T-helper 17 cell (primary cell): ENCODE measurements around the gene ACTBL2. TPM values are rescaled to one million over a fixed set of nuclear protein-coding genes. Genes with fewer than 3 reads are reported as not detected.

Experiments used
- ATAC-seq: fragments of 150-1000 bp; cut with Tn5 transposase; 2 replicates; pipeline ENCODE4 v1.10.0; 2021; ENCODE audit warnings: mild to moderate bottlenecking, moderate library complexity
- DNase-seq, 3 donors: peaks; one replicate each; pipeline versions ENCODE4 v3.0.0 to v3.0.0-alpha.2; 2020 to 2021
- H3K9me3 ChIP-seq: one replicate; pipeline ENCODE4 v1.7.0; 2013; ENCODE audit warnings: low read length, mild to moderate bottlenecking; ENCODE audit not compliant: control insufficient read depth, poor library complexity, severe bottlenecking
- H3K27ac Mint-ChIP-seq: one replicate; pipeline ENCODE4 v1.8.0; 2022; ENCODE audit warnings: mild to moderate bottlenecking, moderate library complexity, mixed read lengths
- H3K27me3 Mint-ChIP-seq: one replicate; pipeline ENCODE4 v1.8.0; 2022; ENCODE audit warnings: mixed read lengths
- H3K36me3 Mint-ChIP-seq: one replicate; pipeline ENCODE4 v1.8.0; 2022; ENCODE audit warnings: low read depth, mixed read lengths
- H3K4me1 Mint-ChIP-seq: one replicate; pipeline ENCODE4 v1.8.0; 2022; ENCODE audit warnings: mild to moderate bottlenecking, mixed read lengths
- H3K4me3 Mint-ChIP-seq: one replicate; pipeline ENCODE4 v1.8.0; 2022; ENCODE audit warnings: mild to moderate bottlenecking, moderate library complexity, mixed read lengths
- total RNA-seq, 4 donors: library from RNA in 2 of 4; stranded (reverse) in 2 of 4; gene quantifications; one replicate each; pipeline ENCODE4 v1.2.3 and lab custom pipeline; 2022 to 2026

Gene ACTBL2
- total RNA-seq, 2 donors from 2014 or later: not detected

GRCh38 chr5:57504357-57504756 is 21.7 kb upstream of the ACTBL2 start:
- no peaks in the 10 kb centered on the region for H3K4me1 Mint-ChIP-seq
- ATAC-seq: no peak
- H3K36me3 Mint-ChIP-seq: peaks cover 2% of the 10 kb centered on the region
- H3K4me3 Mint-ChIP-seq: no peak overlapping the region
- no peak overlapping the region for H3K27ac Mint-ChIP-seq
- DNase-seq: no peak
- no peaks in the 10 kb centered on the region for H3K9me3 ChIP-seq
- H3K27me3 Mint-ChIP-seq: peaks cover 27% of the 10 kb centered on the region

- no peak overlapping the region for H3K4me3 Mint-ChIP-seq
- no peak for DNase-seq
- peaks cover 2% of the 10 kb centered on the region for H3K36me3 Mint-ChIP-seq
- H3K27me3 Mint-ChIP-seq: peaks cover 26% of the 10 kb centered on the region
- no peak for ATAC-seq
- no peaks in the 10 kb centered on the region for H3K9me3 ChIP-seq
- H3K27ac Mint-ChIP-seq: peak overlapping the region; percentile 74
- no peaks in the 10 kb centered on the region for H3K4me1 Mint-ChIP-seq
Measured at GRCh38 chr5:57503433-57503832, 20.8 kb upstream of the ACTBL2 start.

GRCh38 chr5:57501414-57502201 is 19.0 kb upstream of the ACTBL2 start:
- DNase-seq: no peak
- H3K4me3 Mint-ChIP-seq: no peak overlapping the region
- peaks cover 5% of the 10 kb centered on the region for H3K4me1 Mint-ChIP-seq
- H3K27ac Mint-ChIP-seq: no peak overlapping the region
- no peak for ATAC-seq
- peaks cover 23% of the 10 kb centered on the region for H3K27me3 Mint-ChIP-seq
- H3K36me3 Mint-ChIP-seq: peaks cover 2% of the 10 kb centered on the region
- no peaks in the 10 kb centered on the region for H3K9me3 ChIP-seq

DNA sequence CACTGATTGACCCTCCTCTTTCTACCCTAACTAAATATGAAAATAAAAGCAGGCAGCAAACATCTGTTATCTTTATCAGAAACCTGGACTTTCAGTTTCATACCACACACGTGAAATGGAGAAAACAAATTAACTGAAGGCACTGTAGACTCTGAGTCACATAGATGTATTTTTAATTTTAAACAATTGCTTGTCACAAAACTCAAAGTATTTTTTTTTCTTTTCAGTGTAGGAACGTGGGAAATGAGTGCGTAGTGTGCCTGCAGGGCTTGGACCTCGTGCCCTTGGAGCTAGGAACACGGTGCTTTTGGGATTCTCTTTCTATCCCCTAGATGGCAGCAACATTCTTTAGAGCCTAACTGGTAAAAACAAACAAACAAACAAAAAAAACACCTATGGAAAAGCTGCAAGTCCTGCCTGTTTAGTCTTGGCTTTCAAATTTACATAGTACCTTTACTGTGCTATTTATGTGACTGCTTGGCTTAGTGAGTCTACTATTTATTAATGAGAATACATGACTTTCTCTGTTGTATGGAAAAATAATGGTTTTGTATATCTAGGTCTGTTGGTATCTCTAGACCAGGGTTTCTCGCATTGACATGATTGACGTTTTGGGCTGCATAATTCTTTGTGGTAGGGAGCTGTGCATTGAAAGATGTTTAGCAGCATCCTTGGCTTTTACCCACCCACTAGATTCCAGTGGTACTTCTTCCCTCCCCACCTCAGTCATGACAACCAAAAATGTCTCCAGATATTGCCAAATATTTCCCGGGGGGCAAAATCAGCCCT is 16.8 kb upstream of the ACTBL2 start:
- Mint-ChIP-seq H3K27ac (peak overlapping the region; percentile 70), H3K4me1 (peaks cover 18% of the 10 kb centered on the region), H3K4me3 (peak overlapping the region; percentile 65), H3K27me3 (peaks cover 17% of the 10 kb centered on the region), H3K36me3 (peaks cover 2% of the 10 kb centered on the region)
- peak; percentile 63 for ATAC-seq
- H3K9me3 ChIP-seq: no peaks in the 10 kb centered on the region
- DNase-seq: no peak

GRCh38 chr5:57497733-57498132 is 15.1 kb upstream of the ACTBL2 start:
- ATAC-seq: no peak
- Mint-ChIP-seq H3K27ac (no peak overlapping the region), H3K4me3 (no peak overlapping the region), H3K27me3 (no peaks in the 10 kb centered on the region), H3K4me1 (peaks cover 21% of the 10 kb centered on the region), H3K36me3 (no peaks in the 10 kb centered on the region)
- DNase-seq: no peak
- H3K9me3 ChIP-seq: no peaks in the 10 kb centered on the region

GRCh38 chr5:57495285-57496086 is 12.9 kb upstream of the ACTBL2 start:
- no peak for DNase-seq
- Mint-ChIP-seq H3K4me3 (peak overlapping the region; percentile 49), H3K27me3 (no peaks in the 10 kb centered on the region), H3K36me3 (peaks cover 2% of the 10 kb centered on the region), H3K27ac (peak overlapping the region; percentile 66), H3K4me1 (peaks cover 25% of the 10 kb centered on the region)
- peak; percentile 54 for ATAC-seq
- no peaks in the 10 kb centered on the region for H3K9me3 ChIP-seq

DNA sequence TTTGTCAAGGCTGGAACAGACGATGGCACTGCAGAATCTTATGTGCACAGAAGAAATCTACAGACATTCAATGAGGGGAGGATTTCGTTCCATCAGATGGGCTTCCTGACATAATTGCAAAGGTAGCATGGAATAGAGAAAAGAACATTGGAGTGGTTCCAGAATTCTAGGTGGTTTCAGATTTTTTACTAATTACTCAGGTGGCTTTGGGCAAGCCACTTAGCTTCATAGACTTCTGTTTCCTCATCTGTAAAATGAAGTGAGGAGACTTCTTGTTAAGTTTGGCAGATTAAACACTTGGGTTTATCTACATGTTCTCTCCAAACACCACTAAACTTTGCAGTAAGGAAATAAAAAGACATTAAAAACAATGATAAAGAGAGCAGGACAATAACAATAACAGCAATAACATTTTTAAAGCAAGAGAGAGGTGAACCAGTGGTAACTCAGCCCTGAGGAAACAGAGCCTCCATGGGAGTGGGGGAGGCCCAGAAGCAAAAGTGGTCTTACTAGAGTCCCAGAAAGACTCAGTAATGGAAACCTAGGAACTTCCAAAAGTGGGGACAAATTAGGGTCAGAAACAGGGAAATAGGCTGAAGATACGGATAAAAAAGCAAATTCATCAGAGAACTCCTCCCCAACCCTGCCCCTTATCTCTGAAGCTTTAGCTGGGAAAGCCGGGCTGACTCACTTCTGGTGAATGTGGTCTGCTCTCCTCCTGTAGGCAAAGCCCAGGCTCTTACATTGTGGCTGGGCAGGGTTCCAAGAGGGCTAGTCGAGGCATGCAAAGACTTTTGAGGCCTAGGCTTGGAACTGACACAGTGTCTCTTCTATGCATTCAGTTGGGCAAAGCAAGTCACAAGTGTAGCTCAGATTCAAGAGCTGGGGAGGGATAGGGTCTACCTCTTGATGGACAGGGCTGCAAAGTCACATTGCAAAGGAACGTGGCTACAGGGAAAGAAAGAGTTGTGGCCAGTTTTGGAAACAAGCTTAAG is 11.8 kb upstream of the ACTBL2 start:
- Mint-ChIP-seq H3K27me3 (no peaks in the 10 kb centered on the region), H3K27ac (peak overlapping the region; percentile 66), H3K4me3 (peak overlapping the region; percentile 49), H3K4me1 (peaks cover 25% of the 10 kb centered on the region), H3K36me3 (peaks cover 2% of the 10 kb centered on the region)
- H3K9me3 ChIP-seq: no peaks in the 10 kb centered on the region
- ATAC-seq: peak; percentile 67
- DNase-seq: no peak

DNA sequence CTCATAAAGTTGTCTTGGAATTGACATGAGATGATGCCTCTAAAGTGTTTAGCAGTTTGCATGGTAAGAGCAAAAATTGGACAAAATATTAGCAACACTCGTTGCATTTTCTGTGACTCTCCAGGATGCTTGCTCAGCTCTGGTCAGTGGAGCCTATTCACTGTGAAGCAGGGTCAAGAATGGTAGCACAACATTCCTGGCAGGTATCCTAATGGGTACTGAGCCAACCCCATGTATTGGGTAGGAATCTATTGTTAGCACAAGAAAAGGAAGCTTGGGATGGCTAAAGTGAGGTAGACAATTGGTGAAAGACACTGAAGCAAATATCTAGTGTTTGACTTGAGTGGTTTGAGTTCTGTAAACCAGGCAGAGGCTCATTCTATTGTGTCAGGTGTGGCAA is 10.4 kb upstream of the ACTBL2 start:
- no peak for ATAC-seq
- H3K36me3 Mint-ChIP-seq: peaks cover 2% of the 10 kb centered on the region
- no peak for DNase-seq
- no peak overlapping the region for H3K4me3 Mint-ChIP-seq
- H3K27me3 Mint-ChIP-seq: no peaks in the 10 kb centered on the region
- H3K9me3 ChIP-seq: no peaks in the 10 kb centered on the region
- H3K27ac Mint-ChIP-seq: no peak overlapping the region
- H3K4me1 Mint-ChIP-seq: peaks cover 22% of the 10 kb centered on the region

- Mint-ChIP-seq H3K4me1 (peaks cover 22% of the 10 kb centered on the region), H3K36me3 (peaks cover 2% of the 10 kb centered on the region), H3K27ac (no peak overlapping the region), H3K27me3 (no peaks in the 10 kb centered on the region), H3K4me3 (no peak overlapping the region)
- no peak for ATAC-seq
- no peaks in the 10 kb centered on the region for H3K9me3 ChIP-seq
- DNase-seq: no peak
Measured at GRCh38 chr5:57492632-57493031, 10.0 kb upstream of the ACTBL2 start.

DNA sequence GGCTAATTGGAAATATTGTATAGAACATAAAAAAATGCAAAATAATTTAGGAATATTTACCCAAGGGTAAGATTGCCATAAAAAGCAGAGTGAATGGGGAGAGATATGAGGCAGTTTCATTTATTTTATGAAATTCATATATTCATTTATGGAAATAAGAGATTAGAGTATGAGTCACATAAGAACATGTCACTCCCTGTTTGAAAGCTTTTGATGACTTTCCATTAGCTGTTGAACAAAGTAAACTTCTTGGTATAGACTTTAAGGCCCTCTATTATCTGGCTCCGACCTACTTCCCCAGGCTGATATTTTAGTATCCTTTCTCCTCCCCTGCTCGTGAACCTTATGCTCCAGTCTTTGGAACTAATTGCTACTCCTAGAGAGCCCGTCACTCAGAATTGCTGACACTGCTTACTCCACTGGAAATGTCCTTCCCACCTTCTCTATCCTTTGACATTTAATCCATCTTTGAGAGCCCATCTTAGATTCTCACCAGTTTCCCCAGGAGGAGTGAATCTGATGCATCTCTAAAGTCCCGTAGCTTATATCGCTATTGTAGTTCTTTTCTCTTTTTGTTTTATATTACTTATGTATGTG is 8.9 kb upstream of the ACTBL2 start:
- peaks cover 9% of the 10 kb centered on the region for H3K27me3 Mint-ChIP-seq
- DNase-seq (no peak), ATAC-seq (no peak)
- H3K27ac Mint-ChIP-seq: no peak overlapping the region
- no peaks in the 10 kb centered on the region for H3K9me3 ChIP-seq
- peaks cover 4% of the 10 kb centered on the region for H3K36me3 Mint-ChIP-seq
- no peak overlapping the region for H3K4me3 Mint-ChIP-seq
- peaks cover 20% of the 10 kb centered on the region for H3K4me1 Mint-ChIP-seq

DNA sequence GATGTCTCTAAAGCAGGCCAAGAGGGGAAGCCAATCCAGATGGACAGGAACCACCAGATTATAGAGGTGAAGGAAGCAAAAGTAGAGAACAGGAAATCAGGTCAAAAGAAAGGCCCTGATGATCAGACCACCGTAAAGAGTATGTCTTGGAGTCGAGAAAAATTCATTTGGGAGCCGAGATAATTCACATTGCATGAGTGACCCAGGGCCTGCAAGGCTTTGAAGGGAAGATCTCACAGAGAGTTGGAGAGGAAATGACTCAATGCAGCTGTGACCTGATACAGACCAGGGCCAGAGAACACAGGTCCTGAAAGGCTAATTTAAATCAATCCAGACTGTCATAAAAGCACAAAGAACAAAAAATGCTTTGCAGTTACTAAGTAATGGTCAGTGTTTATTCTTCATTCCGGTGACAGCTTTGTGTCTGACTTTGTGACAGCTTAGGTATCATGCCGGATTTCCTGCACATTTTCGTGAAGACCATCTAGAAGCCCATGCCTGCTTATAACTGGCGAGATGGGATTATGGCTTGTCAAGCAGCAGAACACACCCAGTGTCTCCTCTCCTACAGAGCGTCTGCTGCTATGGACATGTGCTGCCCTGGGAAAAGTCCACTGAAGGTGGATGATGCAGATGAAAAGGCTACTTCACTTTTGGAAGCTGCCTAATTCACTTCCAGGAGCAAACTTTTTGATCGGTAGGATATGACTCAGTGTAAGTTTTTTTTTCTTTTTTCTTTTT is 5.8 kb upstream of the ACTBL2 start:
- H3K9me3 ChIP-seq: no peaks in the 10 kb centered on the region
- Mint-ChIP-seq H3K27me3 (peaks cover 15% of the 10 kb centered on the region), H3K4me1 (peaks cover 4% of the 10 kb centered on the region), H3K4me3 (peak overlapping the region; percentile 8), H3K27ac (no peak overlapping the region), H3K36me3 (peaks cover 6% of the 10 kb centered on the region)
- no peak for DNase-seq
- no peak for ATAC-seq
